Psoas muscle (tissue), 8 donors: Measurements from ENCODE around the gene YAP1. TPM values are rescaled to one million over a fixed set of nuclear protein-coding genes. Genes with fewer than 3 reads are reported as not detected.

Experiments used
- ATAC-seq, 4 donors: fragments of 200-7000 bp; cut with Tn5 transposase; one replicate each; pipeline ENCODE4 v1.9.1; 2020; ENCODE audit warnings: moderate library complexity in 3 of 4, mild to moderate bottlenecking in 2 of 4
- DNase-seq, 2 donors: peaks; one replicate each; pipeline ENCODE4 v3.0.0-alpha.2; 2020
- H3K27ac ChIP-seq: fragments of 200-600 bp; one replicate; pipeline ENCODE4 v1.8.0; 2022
- H3K27me3 ChIP-seq, 3 donors: fragments of 200-600 bp in 1 of 3; one replicate each; pipeline versions ENCODE4 v1.6.1 to v1.8.0; 2013 to 2022; ENCODE audit warnings: low read length in 2 of 3, mild to moderate bottlenecking in 2 of 3, moderate library complexity in 1 of 3; ENCODE audit not compliant: insufficient read depth in 3 of 3
- H3K36me3 ChIP-seq, 2 donors: fragments of 200-600 bp in 1 of 2; one replicate each; pipeline versions ENCODE4 v1.6.1 to v1.8.0; 2013 to 2022; ENCODE audit warnings: low read depth in 1 of 2, mild to moderate bottlenecking in 1 of 2, moderate library complexity in 1 of 2; ENCODE audit not compliant: insufficient read depth in 1 of 2
- H3K4me1 ChIP-seq: fragments of 200-600 bp; one replicate; pipeline ENCODE4 v1.8.0; 2022
- H3K4me3 ChIP-seq: fragments of 200-600 bp; one replicate; pipeline ENCODE4 v1.8.0; 2022; ENCODE audit warnings: mild to moderate bottlenecking
- H3K9me3 ChIP-seq: fragments of 200-600 bp; one replicate; pipeline ENCODE4 v1.8.0; 2022
- CTCF ChIP-seq: fragments of 200-600 bp; IDR thresholded peaks from one replicate; pipeline ENCODE4 v1.8.0; 2022; ENCODE audit warnings: antibody characterized with exemption
- WGBS, 3 donors: extraction: QIAGEN DNeasy Blood & Tissue Kit; methylation state at CpG; one replicate each; pipeline versions ENCODE4 v1.1.6 to v1.1.7; 2013; 5-methylcytosine and 5-hydroxymethylcytosine counted together
- intact Hi-C, 2 donors: fragments of 100-400 bp; cut with DNase I; formaldehyde crosslinking; loops; one replicate each; pipeline versions ENCODE4 v1.11.0 to v1.14.2; 2022
- polyA plus RNA-seq, 3 donors: library from polyadenylated mRNA; stranded (reverse); fragments of 200-250 nt; gene quantifications; one replicate each; pipeline ENCODE4 v1.2.3, GENCODE V29; 2013
- total RNA-seq, 4 donors: library from RNA; stranded (reverse); fragmentation: NEBNext Ultra II Directional in 2 of 4; extraction: Animal tissue kit (Norgen Biotek cat#: 25700) in 2 of 4; gene quantifications; one replicate each; pipeline versions ENCODE4 v1.2.1 to v1.2.4, GENCODE V29; 2021 to 2023
- donor health status: healthy with polysubstance abuse.
- donor health status: DM: no; HTN: no; CAD: no; lungs with moderate emphysema.
- donor health status: Bipolar disorder and iron deficiency.
- donor health status: healthy.
- donor health status: DM: yes; HTN: yes; CAD: no.
- donor health status: DM: no; HTN: no; CAD: no.
- donor health status: DM: no; HTN: no; CAD: no.
- donor health status: DM: yes; HTN: yes; CAD: no.

The YAP1 gene
- total and polyA plus RNA-seq, 7 donors: 11.5 to 124 (median 42.3) TPM

- H3K27me3 ChIP-seq: no peaks in the 10 kb centered on the region
- no peaks in the 10 kb centered on the region for H3K36me3 ChIP-seq
- H3K4me3 ChIP-seq: no peak overlapping the region
- intact Hi-C loops: no loop called here
- H3K9me3 ChIP-seq: no peaks in the 10 kb centered on the region
- DNase-seq (no peak), ATAC-seq (no peak)
- TF ChIP-seq CTCF: no peak
- 55 to 59% (median 57%) methylated on average over 1 of the region's 1 CpG for WGBS, 3 donors
- no peak overlapping the region for H3K27ac ChIP-seq
- H3K4me1 ChIP-seq: no peaks in the 10 kb centered on the region
These were observed 130.8 kb downstream of the YAP1 start for GRCh38 chr11:102241026-102241425.

GRCh38 chr11:102243399-102243884, 133.2 kb downstream of the YAP1 start:
- DNase-seq: no peak
- no peak for TF ChIP-seq CTCF
- Histone ChIP-seq H3K9me3 (no peaks in the 10 kb centered on the region), H3K36me3 (no peaks in the 10 kb centered on the region), H3K4me3 (no peak overlapping the region), H3K27me3 (no peaks in the 10 kb centered on the region), H3K4me1 (no peaks in the 10 kb centered on the region), H3K27ac (no peak overlapping the region)
- intact Hi-C loops: no loop called here
- 76 to 91% (median 88%) methylated on average over 2 of the region's 2 CpGs for WGBS, 3 donors
- ATAC-seq: no peak

- WGBS, 3 donors: 65 to 73% (median 71%) methylated on average over 5 of the region's 5 CpGs
- DNase-seq: no peak
- Histone ChIP-seq H3K4me1 (no peaks in the 10 kb centered on the region), H3K27ac (no peak overlapping the region), H3K27me3 (no peaks in the 10 kb centered on the region), H3K36me3 (no peaks in the 10 kb centered on the region), H3K4me3 (no peak overlapping the region), H3K9me3 (no peaks in the 10 kb centered on the region)
- no peak for TF ChIP-seq CTCF
- ATAC-seq: no peak
- intact Hi-C loops: loop anchor here in 1 of 2 donors (1.0 kb wide), 1 partner anchor 19 kb away; no protein-coding TSS in a partner anchor
These were observed 134.6 kb downstream of the YAP1 start for GRCh38 chr11:102244681-102245409.

- Histone ChIP-seq H3K4me1 (no peaks in the 10 kb centered on the region), H3K4me3 (no peak overlapping the region), H3K27ac (no peak overlapping the region), H3K27me3 (no peaks in the 10 kb centered on the region), H3K36me3 (no peaks in the 10 kb centered on the region), H3K9me3 (no peaks in the 10 kb centered on the region)
- WGBS, 3 donors: 89 to 97% (median 94%) methylated on average over 2 of the region's 2 CpGs
- no peak for TF ChIP-seq CTCF
- ATAC-seq (no peak), DNase-seq (no peak)
- intact Hi-C loops: no loop called here
These were observed 141.2 kb downstream of the YAP1 start for GRCh38 chr11:102251423-102251822.
